HG03521 (cell line): ENCODE data around the gene COL6A1.

Source experiments
- ATAC-seq: cut with Tn5 transposase; IDR thresholded peaks from one replicate; pipeline ENCODE4 v1.9.1; 2021; ENCODE audit warnings: mild to moderate bottlenecking, moderate library complexity; ENCODE audit not compliant: unreplicated experiment

The COL6A1 gene

DNA sequence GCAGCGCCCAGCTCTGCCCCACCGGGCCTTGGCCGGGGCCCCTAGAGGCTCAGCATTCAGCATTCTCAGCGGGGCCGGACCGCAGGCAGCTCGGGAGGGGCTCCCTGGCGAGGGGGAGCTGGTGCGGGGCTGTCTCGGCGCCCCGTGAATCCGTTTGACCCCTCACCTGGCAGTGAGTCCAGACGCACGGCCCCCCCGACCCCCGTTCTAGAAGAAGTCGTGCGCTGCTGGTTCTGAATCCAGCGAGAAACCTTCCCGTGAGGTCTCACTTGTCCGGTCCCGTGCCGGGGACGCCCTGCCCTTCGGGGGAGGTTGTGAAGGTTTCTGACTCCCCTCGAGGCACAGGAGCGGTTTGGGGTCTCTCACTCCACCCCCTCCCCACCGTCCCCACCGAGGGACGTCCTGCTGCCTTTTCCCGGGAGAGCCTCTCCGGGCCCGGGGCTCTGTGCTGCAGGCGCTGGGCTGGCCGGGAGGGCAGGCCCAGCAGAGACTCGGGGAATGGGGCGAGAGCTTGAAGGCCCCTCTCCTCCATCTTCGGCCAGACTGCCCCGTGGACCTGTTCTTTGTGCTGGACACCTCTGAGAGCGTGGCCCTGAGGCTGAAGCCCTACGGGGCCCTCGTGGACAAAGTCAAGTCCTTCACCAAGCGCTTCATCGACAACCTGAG is 655 bp downstream of the COL6A1 start:
- ATAC-seq: no peak

DNA sequence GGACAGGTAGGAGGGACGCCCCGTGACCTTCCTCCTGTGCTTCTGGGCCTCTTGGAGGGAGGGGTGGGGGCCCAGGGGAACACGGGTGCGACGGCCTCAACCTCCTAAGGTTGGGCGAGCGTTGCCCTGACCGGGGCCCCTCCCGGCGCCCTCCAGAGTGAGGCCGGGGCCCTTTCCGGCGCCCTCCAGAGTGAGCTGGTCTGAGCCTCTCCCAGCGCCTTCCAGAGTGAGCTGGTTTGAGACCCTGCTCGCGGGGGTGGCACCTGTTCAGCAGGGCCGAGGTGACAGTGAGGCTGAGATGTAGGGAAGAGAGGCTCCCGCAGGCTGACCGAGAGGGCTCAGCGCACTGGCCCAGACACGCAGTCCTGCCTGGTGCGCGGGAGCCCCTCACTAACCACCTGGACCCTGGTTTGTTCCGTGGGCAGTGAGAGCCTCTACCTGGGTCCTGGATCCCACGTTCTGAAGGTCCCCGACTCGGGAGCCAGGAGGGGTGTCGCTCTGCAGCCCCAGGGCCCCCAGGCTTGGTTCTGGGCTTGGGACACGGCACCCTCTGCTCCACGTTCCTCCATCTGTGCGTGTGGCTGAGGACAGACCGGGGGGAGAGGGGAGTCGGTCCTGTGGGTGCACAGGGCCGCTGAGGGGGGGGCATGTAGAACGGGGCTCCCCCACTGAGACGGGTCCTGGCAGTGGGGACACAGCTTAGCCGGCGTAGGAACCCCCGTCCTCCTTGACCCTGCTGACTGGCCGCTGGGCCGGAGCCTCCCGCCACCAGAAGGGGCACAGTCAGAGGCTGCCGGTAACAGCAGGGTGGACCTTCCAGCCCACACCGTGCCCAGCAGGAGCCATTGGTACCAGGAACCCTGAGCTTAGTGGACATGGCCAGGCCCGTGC is 1.4 kb downstream of the COL6A1 start:
- no peak for ATAC-seq

DNA sequence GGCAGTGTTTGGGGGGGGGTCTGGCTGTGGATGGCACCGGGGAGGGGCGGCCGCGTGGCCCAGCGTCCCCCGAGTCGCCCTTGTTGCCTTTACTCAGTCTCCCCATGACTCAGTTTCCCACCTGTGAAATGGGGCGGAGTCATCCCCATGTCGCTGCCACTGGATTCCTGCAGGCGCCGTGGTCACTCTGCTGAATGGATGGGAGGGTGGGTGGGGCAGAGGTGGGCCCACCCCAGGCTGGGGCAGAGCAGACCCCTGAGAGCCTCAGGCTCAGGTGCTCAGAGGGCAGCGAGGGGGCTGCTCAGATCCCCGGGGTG is 2.0 kb downstream of the COL6A1 start:
- no peak for ATAC-seq

DNA sequence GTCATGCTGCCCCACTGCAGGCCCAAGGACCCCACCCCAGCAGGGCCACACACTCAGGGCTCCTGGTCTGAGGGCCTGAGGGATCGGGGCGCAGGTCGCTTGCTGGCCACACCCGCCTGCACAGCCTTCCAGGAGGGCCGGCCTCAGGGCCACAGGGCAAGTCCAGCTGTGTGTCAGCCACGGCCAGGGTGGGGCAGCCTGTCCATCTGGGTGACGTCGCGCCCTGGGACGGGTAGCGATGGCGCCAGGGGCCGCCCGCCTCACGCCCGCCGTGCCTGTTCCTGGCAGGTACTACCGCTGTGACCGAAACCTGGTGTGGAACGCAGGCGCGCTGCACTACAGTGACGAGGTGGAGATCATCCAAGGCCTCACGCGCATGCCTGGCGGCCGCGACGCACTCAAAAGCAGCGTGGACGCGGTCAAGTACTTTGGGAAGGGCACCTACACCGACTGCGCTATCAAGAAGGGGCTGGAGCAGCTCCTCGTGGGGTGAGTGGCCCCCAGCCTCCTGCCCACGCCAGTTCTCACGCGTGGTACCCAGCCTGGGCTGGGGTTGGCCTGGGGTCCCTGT is 2.5 kb downstream of the COL6A1 start:
- no peak for ATAC-seq

DNA sequence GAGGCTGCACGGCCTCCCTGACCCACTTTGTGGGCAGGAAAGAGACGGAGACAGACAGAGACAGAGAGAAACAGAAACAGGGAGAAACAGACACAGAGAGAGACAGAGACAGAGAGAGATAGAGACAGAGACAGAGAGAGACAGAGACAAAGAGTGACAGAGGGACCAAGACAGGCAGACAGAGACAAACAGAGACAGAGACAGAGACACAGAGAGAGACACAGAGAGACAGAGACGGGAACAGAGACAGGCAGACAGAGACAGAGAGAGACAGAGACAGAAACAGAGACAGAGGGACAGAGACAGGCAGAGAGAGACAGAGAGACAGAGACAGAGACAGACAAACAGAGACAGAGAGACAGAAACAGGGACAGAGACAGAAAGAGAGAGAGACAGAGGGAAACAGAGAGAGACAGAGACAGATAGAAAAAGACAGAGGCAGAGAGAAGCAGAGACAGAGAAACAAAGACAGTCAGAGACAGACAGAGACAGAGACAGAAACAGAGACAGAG is 3.1 kb downstream of the COL6A1 start:
- ATAC-seq: no peak

DNA sequence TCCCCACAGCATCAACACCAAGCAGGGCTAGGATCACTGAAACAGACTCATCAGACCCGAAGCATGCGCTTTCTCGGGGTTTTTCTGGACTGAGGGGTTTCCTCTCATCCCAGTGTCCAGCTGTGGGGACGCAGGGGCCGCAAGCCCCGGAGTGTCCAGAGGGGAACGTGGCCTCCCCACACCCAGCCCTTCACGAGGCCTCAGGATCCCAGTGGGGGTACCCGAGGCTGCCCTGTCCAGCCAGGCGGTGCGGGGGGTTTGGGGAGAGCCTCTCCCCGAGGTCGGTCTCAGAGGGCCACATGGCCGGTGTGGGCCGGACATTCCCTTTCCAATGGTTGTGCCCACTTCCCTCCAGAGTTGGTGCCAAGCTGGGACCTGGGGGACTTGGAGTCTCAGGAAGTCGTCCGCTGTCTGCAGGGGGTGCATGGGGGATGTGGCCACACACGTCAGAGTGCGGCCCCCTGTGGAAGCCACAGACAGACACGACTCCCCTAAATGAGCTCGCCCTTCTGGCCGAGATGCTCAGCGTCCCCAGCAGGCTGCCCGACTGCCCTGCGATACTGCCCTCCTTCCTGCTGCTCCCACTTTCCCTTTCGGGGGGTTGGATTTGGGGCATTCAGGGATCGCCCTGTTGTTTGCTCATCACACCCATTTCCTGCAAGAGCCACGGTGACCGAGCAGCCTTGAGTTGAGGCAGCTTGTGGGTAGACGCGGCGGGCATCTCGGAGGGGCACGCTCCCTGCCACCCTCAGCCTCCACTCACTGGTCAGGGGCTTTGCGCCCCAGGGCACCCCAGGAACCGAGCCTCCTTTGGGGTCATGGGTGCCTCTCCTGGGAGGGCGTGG is 4.1 kb downstream of the COL6A1 start:
- ATAC-seq: no peak

DNA sequence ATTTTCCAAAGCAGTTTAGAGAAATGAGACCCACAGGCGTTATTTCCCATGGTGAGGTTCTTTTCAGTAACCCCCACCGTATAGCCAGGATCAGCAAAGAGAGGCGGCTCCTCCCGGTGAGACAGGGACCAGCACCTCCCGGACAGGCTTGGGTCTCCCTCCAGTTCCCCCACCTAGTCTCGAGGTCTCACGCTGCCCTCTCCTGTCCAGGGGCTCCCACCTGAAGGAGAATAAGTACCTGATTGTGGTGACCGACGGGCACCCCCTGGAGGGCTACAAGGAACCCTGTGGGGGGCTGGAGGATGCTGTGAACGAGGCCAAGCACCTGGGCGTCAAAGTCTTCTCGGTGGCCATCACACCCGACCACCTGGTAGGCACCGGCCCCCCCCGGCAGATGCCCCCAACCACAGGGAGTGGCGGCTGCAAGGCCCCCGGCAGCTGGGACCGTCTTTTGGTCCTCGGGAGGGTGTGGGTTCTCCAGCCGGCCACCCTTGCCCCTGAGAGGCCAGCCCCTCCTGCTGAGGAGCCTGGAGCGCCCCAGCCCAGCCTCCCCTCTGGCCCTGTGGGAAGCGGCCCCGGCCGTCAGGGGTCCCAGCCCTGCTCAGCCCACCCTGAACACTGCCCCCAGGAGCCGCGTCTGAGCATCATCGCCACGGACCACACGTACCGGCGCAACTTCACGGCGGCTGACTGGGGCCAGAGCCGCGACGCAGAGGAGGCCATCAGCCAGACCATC is 4.9 kb downstream of the COL6A1 start:
- ATAC-seq: no peak

DNA sequence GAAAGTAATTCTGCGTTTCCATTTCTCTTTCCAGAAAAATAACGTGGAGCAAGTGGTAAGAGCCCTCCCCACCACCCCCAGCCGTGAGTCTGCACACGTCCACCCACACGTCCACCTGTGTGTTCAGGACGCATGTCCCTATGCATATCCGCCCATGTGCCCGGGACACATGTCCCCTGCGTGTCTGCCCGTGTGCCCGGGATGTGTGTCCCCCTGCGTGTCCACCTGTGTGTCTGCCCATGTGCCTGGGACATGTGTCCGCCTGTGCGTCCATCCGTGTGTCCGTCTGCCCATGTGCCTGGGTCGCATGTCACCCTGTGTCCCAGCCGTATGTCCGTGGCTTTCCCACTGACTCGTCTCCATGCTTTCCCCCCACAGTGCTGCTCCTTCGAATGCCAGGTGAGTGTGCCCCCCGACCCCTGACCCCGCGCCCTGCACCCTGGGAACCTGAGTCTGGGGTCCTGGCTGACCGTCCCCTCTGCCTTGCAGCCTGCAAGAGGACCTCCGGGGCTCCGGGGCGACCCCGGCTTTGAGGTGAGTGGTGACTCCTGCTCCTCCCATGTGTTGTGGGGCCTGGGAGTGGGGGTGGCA is 5.6 kb downstream of the COL6A1 start:
- no peak for ATAC-seq

DNA sequence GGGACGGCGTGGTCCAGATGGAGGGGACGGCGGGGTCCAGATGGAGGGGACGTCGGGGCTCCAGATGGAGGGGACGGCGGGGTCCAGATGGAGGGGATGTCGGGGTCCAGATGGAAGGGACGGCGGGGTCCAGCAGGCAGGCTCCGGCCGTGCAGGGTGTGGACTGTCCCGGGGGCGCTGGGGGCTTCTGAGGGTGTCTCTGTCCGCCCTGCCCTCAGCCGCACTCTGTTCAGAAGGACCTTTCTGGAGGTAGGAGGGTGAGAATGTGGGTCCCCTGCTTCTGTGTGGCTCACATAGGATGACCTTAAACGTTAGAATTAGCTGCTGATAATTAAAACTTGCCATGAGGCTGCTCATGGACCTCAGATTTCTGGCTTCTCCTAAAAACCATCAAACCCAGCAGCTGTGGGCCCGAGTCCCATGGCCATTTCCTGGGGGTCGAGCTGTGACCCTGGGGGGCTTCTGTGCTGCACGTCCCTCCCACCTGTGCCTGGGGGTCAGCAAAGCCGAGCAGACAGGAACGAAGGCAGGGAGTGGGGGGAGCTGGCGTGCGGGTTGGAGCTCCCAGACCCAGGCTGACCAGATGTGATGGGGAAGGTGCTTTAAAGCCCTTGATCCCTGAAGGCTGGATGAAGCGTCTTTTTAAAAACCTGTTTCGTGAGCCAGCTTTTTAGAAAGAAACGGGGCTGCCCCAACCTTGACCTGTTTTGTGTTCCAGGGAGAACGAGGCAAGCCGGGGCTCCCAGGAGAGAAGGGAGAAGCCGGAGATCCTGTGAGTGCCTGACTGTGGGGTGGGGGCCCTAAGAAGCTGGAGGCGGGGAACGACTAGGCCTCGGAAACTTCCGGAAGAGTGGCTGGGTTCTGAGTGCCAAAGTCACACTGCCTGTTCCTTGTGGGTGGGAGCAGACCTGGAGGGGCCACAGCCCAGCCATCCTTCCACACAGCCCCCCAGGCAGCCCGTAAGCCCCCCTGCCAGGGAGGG is 7.1 kb downstream of the COL6A1 start:
- no peak for ATAC-seq

DNA sequence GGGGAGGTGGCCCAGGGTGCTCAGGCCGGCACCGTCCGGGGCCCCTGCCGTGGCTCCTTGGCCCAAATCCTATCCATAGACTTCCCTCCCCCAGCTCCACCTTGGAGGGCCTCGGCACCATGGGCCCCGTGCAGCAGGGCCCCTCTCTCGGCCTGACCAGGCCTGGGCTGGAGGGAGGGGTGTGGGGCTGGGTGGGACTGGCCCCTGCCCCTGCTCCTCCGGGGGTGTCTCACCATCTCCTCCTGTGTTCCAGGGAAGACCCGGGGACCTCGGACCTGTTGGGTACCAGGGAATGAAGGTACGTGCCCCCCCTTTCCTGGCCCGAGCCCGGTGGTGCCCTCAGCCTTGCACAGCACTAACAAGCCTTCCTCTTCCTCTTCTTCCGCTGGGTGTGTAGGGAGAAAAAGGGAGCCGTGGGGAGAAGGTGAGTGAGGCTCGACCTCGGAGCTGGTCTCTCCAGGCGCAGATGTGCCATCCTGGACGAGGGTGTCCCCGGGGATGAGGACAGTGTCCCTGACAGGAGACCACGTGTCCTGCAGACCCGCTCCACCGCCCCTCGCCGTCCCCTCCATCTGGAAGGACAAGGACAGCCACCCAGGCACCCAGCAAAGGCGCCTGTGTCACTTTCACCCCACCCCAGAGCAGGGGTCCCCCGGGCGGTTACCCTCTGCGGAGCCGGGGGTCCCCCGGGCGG is 7.9 kb downstream of the COL6A1 start:
- no peak for ATAC-seq

DNA sequence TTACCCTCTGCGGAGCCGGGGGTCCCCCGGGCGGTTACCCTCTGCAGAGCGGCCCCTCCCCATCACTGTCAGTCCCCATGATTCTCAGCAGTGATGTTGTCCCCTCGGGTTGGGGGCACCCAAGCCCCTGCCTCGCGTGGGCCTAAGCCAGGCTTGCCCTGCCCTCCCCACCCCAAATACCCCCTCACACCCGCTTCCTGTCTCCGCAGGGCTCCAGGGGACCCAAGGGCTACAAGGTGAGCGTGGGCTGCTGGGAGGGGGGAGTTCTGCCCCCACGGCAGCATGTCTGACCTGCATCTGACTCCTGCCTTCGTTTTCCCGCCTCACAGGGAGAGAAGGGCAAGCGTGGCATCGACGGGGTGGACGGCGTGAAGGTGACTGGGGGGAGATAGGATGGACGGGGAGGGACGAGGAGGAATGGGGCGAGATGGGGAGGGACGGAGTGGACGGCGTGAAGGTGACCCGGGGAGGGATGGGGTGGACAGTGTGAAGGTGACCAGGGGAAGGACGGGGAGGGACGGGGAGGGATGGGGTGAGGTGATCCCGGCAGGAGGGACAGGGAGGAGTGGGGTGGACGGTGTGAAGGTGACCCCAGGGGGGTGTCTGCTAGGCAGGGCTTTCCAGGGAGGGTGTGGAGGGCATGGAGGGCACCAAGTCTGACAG is 8.6 kb downstream of the COL6A1 start:
- no peak for ATAC-seq

DNA sequence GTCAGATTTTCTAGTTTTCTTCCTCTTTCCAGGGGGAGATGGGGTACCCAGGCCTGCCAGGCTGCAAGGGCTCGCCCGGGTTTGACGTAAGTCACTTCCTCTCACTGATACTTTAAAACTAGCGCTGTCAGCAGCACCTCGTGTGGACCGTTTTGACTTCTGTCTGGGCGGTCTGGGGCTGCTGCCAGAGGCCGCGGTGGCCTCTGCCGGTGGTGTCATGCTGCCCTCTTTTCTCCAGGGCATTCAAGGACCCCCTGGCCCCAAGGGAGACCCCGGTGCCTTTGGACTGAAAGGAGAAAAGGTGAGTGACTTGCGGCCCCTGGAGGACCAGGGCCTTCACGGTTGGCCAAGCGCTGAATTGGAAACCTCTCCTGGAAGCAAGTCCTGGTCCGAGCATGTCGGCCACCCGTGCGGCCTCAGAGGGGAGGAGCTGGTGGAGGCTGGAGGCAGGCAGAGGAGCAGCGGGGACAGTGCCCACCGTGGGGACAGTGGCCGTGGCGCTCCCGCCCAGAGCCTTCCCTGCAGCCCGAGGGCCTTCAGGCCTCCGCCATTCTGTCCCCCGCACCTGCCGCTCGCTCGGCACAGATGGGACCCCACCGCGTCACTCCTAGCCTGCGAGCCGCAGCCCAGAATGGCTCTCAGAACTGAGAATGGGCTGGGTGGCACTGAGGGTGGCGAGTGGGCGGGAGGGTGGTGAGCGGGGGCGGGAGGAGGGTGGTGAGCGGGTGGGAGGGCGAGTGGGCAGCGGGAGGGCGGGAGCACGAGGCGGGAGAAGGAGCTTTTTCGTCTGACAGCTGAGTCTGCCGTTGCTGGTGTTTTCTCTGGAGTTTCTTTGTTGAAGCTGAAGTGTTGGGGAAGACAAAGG is 9.4 kb downstream of the COL6A1 start:
- ATAC-seq: no peak

DNA sequence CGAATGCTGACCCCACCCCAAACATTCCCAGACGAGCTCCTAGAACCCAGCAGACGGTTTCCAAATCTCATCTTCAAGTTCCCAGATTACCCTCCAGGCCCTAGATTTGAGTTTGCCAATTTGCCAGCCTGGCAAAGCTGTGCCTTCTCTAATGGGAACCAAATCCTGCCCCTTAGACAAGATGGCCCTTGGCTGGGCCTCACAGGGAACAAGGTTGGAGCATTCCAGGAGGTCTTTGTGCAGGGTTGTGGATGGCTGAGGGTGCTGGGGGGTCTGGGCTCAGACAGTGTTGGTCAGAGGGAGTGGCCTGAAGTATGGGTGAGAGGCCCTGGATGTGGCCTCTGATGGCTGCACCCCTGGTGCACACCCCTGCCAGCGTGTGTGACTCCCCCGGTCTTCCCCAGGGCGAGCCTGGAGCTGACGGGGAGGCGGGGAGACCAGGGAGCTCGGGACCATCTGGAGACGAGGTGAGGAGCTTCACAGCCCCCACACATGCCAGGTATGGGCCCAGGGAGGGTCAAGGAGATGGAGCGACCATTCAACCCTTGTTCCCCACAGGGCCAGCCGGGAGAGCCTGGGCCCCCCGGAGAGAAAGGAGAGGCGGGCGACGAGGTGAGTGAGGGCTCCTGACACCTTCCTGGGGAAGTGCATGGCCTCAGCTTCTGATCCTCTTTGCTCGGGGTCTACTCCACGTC is 10.2 kb downstream of the COL6A1 start:
- ATAC-seq: no peak

DNA sequence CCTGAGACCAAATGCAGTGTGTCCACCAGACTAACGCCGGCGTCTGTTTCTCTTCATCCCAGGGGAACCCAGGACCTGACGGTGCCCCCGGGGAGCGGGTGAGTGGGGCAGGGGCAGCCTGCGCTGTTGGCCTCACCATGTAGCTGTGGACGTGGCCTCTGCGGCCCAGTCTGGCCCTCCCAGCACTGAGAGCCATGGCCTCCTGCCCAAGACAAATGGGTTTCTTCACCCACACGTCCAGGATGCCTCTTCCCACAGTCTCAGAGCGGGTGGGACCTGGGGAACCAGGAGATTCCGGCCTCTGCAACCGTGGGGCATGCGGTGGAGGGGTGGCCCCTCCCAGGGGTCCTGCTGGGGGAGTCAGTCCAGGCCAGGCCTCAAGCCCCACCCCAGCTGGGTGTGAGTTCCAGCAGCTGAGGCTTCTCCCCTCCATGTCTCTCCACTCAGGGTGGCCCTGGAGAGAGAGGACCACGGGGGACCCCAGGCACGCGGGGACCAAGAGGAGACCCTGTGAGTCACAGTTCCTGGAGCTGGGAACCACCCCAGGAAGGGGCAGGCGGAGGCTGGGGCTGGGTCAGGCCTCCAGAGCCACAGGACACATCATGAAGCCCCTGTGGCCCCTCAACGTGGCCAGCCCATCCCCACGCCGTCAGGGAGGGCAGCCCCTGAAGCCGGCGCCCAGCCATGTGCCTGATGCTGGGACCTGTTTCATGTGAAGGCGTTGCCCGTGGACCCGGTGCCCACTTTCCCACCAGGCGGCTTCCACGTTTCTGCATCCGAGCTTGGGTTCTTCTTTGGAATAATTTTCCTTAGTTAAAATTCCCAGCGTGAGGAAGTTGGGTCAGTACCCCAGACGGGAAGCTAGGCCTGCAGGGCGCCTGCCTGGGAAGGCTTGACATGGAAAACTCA is 11.0 kb downstream of the COL6A1 start:
- no peak for ATAC-seq
